IPS DF 6.9 (cell line): ENCODE measurements around the gene IGSF6.
"Not testable (repeated sequence)": the region's sequence is repeated elsewhere in the genome, so short reads cannot be mapped to it uniquely, and the experiment has no call there.

Experiments
- DNase-seq: peaks from one replicate; pipeline ENCODE4 v3.0.0-alpha.2; 2013; ENCODE audit warnings: low read depth, low spot score
- H3K27ac ChIP-seq: one replicate; pipeline ENCODE4 v1.5.1; 2013; ENCODE audit warnings: low read length, control low read depth
- H3K27me3 ChIP-seq: 2 replicates; pipeline ENCODE4 v1.6.1; 2013; ENCODE audit warnings: mild to moderate bottlenecking, low read length; ENCODE audit not compliant: control insufficient read depth, insufficient read depth
- H3K36me3 ChIP-seq: 2 replicates; pipeline ENCODE4 v1.6.1; 2013; ENCODE audit warnings: low read length; ENCODE audit not compliant: control insufficient read depth, insufficient read depth
- H3K4me1 ChIP-seq: 2 replicates; pipeline ENCODE4 v1.6.1; 2013; ENCODE audit warnings: low read length; ENCODE audit not compliant: control insufficient read depth, insufficient read depth
- H3K4me3 ChIP-seq: 2 replicates; pipeline ENCODE4 v1.5.1; 2013; ENCODE audit warnings: mild to moderate bottlenecking, low read length
- H3K9me3 ChIP-seq: 2 replicates; pipeline ENCODE4 v1.6.1; 2013; ENCODE audit warnings: low read length, inconsistent platforms; ENCODE audit not compliant: control insufficient read depth, insufficient read depth
- WGBS: extraction: QIAGEN DNeasy Blood & Tissue Kit; methylation state at CpG from one replicate; pipeline ENCODE4 v1.1.7; 2013; ENCODE audit warnings: mixed read lengths, missing lambda C conversion rate; ENCODE audit not compliant: insufficient read length, insufficient coverage; 5-methylcytosine and 5-hydroxymethylcytosine counted together

The IGSF6 gene

GRCh38 chr16:21680714-21681113, 28.3 kb upstream of the IGSF6 start:
- H3K27ac ChIP-seq, H3K4me1 ChIP-seq, H3K9me3 ChIP-seq, H3K4me3 ChIP-seq, DNase-seq, H3K27me3 ChIP-seq, H3K36me3 ChIP-seq: not testable (repeated sequence)
- no CpG with 5 or more reads among the region's 5 CpGs for WGBS

- H3K4me3 ChIP-seq, DNase-seq, H3K4me1 ChIP-seq, H3K36me3 ChIP-seq, H3K9me3 ChIP-seq, H3K27me3 ChIP-seq, H3K27ac ChIP-seq: not testable (repeated sequence)
- no CpG with 5 or more reads among the region's 4 CpGs for WGBS
Observed at GRCh38 chr16:21674456-21674855, 22.0 kb upstream of the IGSF6 start.

DNA sequence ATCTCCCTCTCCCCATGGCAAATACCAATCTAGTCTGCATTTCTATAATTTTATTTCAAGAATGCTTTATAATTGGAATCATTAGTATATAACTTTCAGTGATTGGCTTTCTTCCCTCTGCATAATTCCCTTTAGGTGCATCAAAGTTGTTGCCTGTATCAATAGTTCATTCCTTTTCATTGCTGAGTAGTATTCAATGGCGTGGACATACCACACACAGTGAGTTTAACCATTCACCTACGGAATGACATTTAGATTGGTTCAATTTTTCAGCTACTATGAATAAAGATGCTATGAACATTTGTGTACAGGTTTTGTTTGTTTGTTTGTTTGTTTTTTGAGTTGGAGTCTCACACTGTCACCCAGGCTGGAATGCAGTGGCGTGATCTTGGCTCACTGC, 21.1 kb upstream of the IGSF6 start:
- H3K4me1 ChIP-seq: no peaks in the 10 kb centered on the region
- no peaks in the 10 kb centered on the region for H3K36me3 ChIP-seq
- H3K9me3 ChIP-seq: no peaks in the 10 kb centered on the region
- no peaks in the 10 kb centered on the region for H3K27me3 ChIP-seq
- DNase-seq: no peak
- no CpG with 5 or more reads among the region's 3 CpGs for WGBS
- H3K27ac ChIP-seq: no peak overlapping the region
- H3K4me3 ChIP-seq: no peak overlapping the region

DNA sequence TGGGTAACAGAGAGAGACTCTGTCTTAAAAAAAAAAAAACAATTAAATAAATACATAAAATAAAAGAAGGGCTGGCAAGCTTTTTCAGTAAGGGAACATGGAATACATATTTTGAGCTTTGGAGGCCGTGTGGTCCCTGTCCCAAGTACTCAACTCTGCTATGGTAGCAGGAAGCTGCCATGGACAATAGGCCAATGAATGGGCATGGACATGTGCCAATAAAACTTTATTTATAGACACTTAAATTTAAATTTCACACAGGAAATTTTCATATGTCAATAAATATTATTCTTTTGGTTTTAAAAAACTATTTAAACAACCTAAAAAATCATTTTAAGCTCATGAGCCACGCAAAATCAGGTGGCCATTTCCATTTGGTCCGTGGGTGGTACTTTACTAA, 15.2 kb upstream of the IGSF6 start:
- H3K4me1 ChIP-seq: peaks cover 1% of the 10 kb centered on the region; the same call in 1 of the 2 replicates
- H3K36me3 ChIP-seq: no peaks in the 10 kb centered on the region
- DNase-seq: no peak
- no CpG with 5 or more reads among the region's 3 CpGs for WGBS
- no peaks in the 10 kb centered on the region for H3K27me3 ChIP-seq
- no peaks in the 10 kb centered on the region for H3K9me3 ChIP-seq
- no peak overlapping the region for H3K4me3 ChIP-seq
- H3K27ac ChIP-seq: no peak overlapping the region

- H3K4me3 ChIP-seq: no peak overlapping the region
- peaks cover 1% of the 10 kb centered on the region; the same call in 1 of the 2 replicates for H3K4me1 ChIP-seq
- DNase-seq: no peak
- WGBS: no CpG with 5 or more reads among the region's 3 CpGs
- H3K9me3 ChIP-seq: no peaks in the 10 kb centered on the region
- no peaks in the 10 kb centered on the region for H3K36me3 ChIP-seq
- no peaks in the 10 kb centered on the region for H3K27me3 ChIP-seq
- no peak overlapping the region for H3K27ac ChIP-seq
Observed at GRCh38 chr16:21666772-21667171, 14.4 kb upstream of the IGSF6 start.

DNA sequence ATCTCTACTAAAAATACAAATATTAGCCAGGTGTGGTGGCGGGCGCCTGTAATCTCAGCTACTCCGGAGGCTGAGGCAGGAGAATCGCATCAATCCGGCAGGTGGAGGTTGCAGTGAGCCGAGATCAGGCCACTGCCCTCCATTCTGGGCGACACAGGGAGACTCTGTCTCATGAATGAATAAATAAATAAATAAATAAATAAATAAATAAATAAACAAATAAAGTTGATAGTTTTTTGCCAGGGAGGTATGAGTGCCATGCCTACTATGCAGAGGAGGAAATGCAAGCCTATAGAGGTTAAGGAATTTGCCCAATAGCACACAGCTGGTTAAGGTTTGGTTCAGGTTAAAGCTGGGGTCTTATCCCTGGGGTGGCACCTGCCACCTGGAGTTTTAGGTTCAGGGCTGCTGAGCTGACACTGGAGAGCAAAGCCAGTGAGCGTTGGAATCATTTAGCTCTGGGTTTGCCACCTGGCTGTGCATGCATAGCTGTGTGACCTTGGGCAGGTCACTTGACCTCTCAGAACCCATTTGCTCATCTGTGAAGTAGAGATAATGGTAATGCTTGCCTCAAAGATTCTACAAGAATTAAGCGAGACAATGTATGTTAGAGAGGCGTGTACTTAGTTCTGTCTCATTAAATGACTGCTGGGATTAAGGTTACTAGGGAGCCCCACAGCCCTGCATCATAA, 12.5 kb upstream of the IGSF6 start:
- WGBS: no CpG with 5 or more reads among the region's 10 CpGs
- Histone ChIP-seq H3K4me3 (no peak overlapping the region), H3K27me3 (no peaks in the 10 kb centered on the region), H3K36me3 (no peaks in the 10 kb centered on the region), H3K27ac (no peak overlapping the region), H3K9me3 (no peaks in the 10 kb centered on the region), H3K4me1 (peaks cover 1% of the 10 kb centered on the region; the same call in 1 of the 2 replicates)
- no peak for DNase-seq

- H3K4me3 ChIP-seq: no peak within 1 kb of the TSS; the same call in 1 of the 2 replicates
- H3K27me3 ChIP-seq: no peaks in the 10 kb centered on the region
- H3K4me1 ChIP-seq: peaks cover 1% of the 10 kb centered on the region; the same call in 1 of the 2 replicates
- no peak for DNase-seq
- no peak within 1 kb of the TSS for H3K27ac ChIP-seq
- WGBS: no CpG with 5 or more reads among the region's 45 CpGs
- H3K36me3 ChIP-seq: no peaks in the 10 kb centered on the region
- no peaks in the 10 kb centered on the region for H3K9me3 ChIP-seq
Observed at GRCh38 chr16:21663889-21664647, 11.7 kb upstream of the IGSF6 start, which contains the start of gene OTOA. OTOA (plus strand) TSS chr16:21663968; CDS start chr16:21678515, 14,547 bp downstream.

GRCh38 chr16:21659124-21659523, 6.7 kb upstream of the IGSF6 start:
- no peaks in the 10 kb centered on the region for H3K36me3 ChIP-seq
- H3K9me3 ChIP-seq: no peaks in the 10 kb centered on the region
- no peak for DNase-seq
- H3K27ac ChIP-seq: no peak overlapping the region
- H3K27me3 ChIP-seq: no peaks in the 10 kb centered on the region
- no peaks in the 10 kb centered on the region for H3K4me1 ChIP-seq
- no CpG with 5 or more reads among the region's 4 CpGs for WGBS
- no peak overlapping the region for H3K4me3 ChIP-seq

DNA sequence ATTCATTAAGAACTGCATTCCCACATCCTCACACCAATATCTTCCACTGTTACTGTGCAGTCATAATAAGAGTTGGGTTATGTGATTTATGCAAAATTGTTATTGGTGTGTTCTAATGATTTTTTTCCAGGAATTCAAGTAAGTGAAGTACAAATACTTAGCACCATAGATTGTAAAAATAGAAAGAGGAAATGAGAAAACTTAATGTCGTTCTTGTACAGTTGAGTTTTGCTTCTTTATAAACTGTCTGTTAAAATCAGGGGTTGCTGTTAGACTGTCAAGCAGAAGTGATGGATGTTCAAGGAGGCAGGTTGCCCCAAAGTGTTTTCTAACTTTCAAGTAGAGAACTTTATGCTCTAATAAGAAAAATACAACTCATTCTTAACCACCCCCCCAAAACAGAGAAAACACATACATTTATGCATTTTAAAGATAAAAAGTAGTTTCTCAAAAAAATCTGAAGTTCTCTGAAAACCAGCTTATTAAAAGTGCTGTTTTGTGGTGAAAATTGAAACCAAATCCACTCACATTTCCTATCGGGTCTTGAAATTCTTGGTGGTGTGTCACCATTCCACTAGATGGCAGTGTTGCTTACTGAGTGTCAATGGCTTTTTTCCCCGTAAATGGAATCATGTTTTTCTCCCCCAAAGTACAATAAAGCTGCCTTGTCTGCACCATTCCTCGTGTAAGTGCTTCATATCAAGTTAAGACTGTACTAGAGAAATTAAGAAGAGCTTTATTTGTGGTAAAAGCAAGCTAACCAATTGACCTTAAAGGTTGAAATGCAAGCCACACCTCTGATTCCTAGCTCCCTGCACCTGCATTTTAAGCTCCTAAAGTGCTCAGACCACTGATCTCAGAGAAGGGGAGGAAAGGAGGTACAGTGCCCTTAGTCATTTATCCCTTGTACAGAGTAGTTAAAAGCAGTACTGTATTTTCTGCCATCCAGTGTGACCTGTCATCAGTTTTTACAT, 4.7 kb upstream of the IGSF6 start:
- no peaks in the 10 kb centered on the region for H3K9me3 ChIP-seq
- H3K4me3 ChIP-seq: no peak overlapping the region
- no peaks in the 10 kb centered on the region for H3K4me1 ChIP-seq
- H3K36me3 ChIP-seq: 0 out of 2 replicates have a peak, but pooled peaks cover 3% of the 10 kb centered on the region
- no CpG with 5 or more reads among the region's 4 CpGs for WGBS
- no peak overlapping the region for H3K27ac ChIP-seq
- H3K27me3 ChIP-seq: no peaks in the 10 kb centered on the region
- no peak for DNase-seq

DNA sequence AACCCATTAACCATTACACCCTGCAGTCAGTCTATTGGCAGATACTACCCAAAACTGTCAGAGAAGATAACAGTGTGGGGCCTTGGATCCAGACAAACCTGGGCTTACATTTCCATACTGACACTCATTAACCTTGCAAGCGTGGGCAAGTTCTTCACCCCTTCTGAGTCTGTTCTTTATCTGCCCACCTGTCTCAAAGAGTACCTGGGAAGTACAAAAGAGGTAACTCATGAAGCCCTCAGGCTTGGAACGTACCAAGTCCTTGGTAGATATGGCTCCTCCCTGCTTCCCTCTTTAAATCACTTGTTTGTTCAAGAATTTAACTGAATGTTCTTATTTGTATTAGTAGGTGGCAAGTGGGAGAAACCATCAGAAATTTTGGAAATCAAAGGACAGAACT, 2.5 kb upstream of the IGSF6 start:
- no CpG with 5 or more reads among the region's 2 CpGs for WGBS
- Histone ChIP-seq H3K9me3 (no peaks in the 10 kb centered on the region), H3K27me3 (no peaks in the 10 kb centered on the region), H3K27ac (no peak overlapping the region), H3K4me1 (no peaks in the 10 kb centered on the region), H3K4me3 (no peak overlapping the region), H3K36me3 (0 out of 2 replicates have a peak, but pooled peaks cover 3% of the 10 kb centered on the region)
- no peak for DNase-seq
